SKM-1 treated with dmso at 0.1 percent for 144 hours (cell line): Measurements from ENCODE around the gene HTRA3.

ENCODE experiments used
- DNase-seq: peaks from one replicate; lab custom pipeline; 2025; ENCODE audit not compliant: unreplicated experiment; lab: John Stamatoyannopoulos, UW

The HTRA3 gene

DNA sequence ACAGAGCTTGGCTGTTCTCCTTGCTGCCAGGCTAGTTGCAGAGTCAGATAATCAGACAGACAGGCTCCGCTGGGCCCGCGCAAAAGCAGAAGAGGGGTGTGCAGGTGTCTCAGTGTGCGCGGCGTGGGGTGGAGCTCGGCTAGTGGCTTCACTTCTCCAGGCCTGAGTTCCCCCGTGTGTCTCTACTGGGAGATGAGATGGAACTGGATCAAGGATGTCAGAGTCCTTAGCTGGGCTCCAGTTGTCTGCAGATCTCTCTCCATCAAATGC lies 21.1 kb downstream of the HTRA3 start:
- DNase-seq = no peak

- DNase-seq = no peak
These were observed 21.6 kb downstream of the HTRA3 start for GRCh38 chr4:8291036-8291682.

- DNase-seq = no peak
These were observed 22.3 kb downstream of the HTRA3 start for GRCh38 chr4:8291701-8292477.

DNA sequence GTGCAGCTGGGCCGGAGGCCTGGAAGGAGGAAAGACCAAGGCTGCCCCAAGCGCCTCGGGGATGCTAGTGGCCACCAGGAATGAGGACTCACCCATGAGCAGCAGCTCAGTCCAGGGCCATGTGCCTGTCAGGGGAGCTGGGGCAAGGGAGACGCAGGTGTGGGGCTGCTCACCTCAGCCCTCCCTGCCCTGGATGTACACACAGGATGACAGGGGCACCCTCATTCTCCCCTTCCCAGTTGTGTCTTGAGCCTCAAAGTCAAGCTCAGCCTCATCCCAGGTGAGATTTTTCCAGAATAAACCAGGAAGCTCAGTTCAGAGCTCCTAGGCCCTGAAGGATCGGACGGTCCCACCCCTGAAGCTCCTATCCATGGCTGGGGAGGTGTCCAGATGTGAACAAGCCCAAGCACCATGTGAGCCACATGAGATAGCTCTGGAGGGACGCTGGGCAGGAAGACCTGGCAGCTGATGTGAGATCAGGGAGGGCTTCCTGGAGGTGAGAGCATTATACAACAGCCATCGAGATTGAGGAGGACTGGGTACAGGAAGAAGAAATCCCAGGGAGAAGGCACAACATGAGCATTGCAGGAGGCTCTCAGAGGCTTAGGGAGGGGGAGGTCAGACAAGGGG lies 23.0 kb downstream of the HTRA3 start:
- DNase-seq = no peak

DNA sequence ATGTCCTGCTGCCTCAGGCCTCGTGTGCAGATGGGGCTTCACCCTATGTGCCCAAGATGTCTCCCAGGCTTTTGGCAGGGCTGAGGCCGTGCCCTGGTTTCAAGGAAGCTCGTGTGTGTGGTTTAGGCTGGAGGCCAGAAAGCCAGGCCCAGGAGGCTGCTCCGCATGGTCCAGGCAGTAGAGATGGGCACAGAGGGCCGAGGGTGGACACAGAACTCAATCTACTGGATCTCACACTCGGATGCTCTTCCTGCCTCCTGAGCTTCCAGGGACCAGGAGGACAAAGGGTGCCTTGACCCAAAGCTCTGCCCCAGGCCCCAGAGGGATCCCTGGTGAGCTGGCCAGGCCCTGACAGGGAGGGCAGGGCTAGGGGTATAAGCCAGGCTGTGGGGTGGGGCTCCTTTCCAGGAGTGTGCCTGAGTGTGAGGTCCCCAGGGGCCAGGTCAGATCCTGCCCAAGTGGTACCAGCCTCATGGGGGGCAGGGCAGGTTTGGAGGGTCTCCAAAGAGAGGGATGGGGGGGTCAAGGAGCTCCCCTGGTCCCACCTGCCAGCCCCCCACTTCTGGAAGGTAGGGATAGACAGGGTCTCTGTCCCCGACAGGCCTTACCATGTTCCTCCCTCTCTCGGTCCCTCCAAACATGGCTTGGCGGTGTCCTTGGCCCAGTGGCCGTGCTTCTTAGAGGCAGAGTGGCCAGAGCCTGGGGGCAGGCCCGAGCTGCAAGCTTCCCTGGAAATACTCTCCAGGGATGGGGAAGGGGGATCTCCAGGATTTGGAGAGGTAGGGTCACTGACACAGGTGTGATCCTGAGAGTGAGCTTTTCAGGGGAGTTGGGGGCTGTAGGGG lies 23.8 kb downstream of the HTRA3 start:
- DNase-seq = no peak

- no peak for DNase-seq
These were observed 24.5 kb downstream of the HTRA3 start for GRCh38 chr4:8294036-8294435.

- DNase-seq = no peak
These were observed 25.2 kb downstream of the HTRA3 start for GRCh38 chr4:8294775-8295174.

DNA sequence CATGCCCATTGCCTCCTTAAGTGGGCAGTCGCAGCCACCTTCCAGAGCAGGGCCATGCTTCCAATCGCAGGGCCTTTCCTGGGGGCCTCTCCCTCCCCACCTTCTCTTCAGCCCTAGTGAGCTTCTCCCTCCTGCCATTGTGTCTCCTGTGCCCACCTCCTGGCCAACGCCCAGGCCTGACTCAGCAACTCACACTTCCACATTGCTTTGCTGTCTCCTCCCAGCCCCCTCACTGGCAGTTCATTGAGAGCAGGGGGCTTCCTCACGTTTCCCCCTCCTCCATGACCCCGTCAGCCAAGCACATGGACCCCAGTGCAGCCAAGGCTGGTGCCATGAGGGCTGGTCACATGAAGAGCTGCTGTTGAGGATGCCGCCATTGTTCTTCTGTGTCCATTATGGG lies 25.9 kb downstream of the HTRA3 start:
- DNase-seq = no peak

DNA sequence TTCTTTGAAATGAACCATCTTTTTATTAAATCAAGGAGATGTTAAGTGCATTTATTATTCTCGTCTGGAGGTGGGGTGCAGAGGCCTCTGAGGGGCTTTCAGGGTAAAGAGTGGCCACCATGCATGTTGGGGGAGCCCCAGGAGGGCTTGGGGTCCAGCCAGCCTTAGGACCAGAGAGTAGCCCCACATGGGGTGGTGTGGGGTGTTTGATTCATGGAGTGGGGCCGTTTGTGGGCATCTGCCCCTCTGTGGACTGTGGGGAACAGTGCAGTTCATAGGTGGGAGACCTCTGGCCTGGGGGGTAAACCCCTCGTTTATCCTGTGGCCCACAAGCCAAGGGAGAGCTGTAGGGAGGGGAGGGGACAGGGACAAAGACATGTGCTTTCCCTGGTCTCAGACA lies 26.9 kb downstream of the HTRA3 start:
- DNase-seq = no peak

- no peak for DNase-seq
These were observed 27.6 kb downstream of the HTRA3 start for GRCh38 chr4:8297141-8297601.

DNA sequence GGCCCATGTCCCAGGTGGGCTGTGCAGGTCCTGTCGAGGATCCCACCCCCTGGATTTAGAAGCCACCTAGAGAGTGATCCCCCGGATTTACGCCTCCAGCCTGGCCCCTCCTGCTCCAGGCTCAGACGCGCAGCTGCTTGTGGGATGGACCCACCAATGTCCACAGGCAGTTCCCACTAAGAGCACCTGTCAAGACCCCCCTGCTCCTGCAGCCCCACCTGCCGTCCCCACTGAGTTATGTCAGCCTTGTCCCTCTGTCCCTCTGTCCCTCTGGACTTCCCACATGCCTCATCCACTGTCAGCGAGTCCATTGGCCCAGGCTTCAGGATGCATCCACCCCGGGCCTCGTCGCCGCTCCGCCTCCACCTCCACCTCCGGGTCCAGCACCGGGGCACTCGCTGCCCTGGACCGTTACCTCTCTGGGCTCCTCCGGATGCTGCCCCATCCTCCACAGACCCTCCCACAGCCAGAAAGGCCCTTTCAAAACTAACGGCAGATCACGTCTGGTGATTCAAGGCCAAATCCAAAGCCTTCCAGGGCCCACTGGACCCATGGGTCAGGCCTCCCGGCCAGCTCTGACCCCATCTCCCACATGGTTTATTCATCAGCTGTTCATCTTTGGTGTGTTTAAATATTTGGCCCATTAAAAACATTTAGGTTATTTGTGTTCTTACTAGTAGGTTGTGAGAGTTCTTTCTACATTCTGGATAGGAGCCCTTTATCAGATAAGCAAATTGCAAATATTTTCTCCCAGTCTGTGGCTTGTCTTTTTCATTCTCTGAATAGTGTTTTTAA lies 28.3 kb downstream of the HTRA3 start:
- no peak for DNase-seq

DNA sequence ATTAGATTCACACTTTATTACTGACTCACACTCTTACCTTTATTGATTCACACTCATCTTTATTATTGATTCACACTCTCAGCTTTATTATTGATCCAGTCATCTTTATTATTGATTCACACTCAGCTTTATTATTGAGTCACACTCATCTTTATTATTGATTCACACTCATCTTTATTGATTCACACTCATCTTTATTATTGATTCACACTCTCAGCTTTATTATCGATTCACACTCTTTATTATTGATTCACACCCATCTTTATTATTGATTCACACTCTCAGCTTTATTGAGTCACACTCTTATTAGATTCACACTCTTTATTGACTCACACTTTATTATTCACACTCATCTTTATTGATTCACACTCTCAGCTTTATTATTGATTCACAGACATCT lies 31.3 kb downstream of the HTRA3 start:
- DNase-seq = no peak

- DNase-seq = no peak
These were observed 32.5 kb downstream of the HTRA3 start for GRCh38 chr4:8301851-8302730.

- DNase-seq = no peak
These were observed 33.5 kb downstream of the HTRA3 start for GRCh38 chr4:8303081-8303480.

- peak; percentile 35 for DNase-seq
These were observed 34.1 kb downstream of the HTRA3 start for GRCh38 chr4:8303485-8304281.

- DNase-seq = no peak
These were observed 35.5 kb downstream of the HTRA3 start for GRCh38 chr4:8304827-8305695.

GRCh38 chr4:8305851-8306471 lies 36.4 kb downstream of the HTRA3 start:
- DNase-seq = no peak
